Erythroblast (primary cell): ENCODE results near the gene SMAD6.

Experiments
- GATA1 ChIP-seq: IDR thresholded peaks from 2 replicates; pipeline ENCODE4 v1.6.1; 2011; ENCODE audit warnings: low read depth, mild to moderate bottlenecking, control low read depth, low read length, moderate library complexity
- POLR2A ChIP-seq: IDR thresholded peaks from 2 replicates; pipeline ENCODE4 v1.6.1; 2011; ENCODE audit warnings: mild to moderate bottlenecking, low read length

GRCh38 chr15:66677336-66677735, 24.7 kb upstream of the SMAD6 start:
- no peak for TF ChIP-seq POLR2A
- TF ChIP-seq GATA1: no peak
